H9 (cell line): ENCODE results near the gene ACSF3. TPM values are rescaled to one million over a fixed set of nuclear protein-coding genes. Genes with fewer than 3 reads are reported as not detected.

Experiments
- DNase-seq: peaks from one replicate; pipeline ENCODE4 v3.0.0-alpha.2; 2017
- H2AFZ ChIP-seq: one replicate; pipeline ENCODE4 v1.6.1; 2013; ENCODE audit warnings: mild to moderate bottlenecking, low read length, control low read depth, moderate library complexity
- H2AK5ac ChIP-seq: 2 replicates; pipeline ENCODE4 v1.6.1; 2013; ENCODE audit warnings: low read length, control low read depth, mixed read lengths; ENCODE audit not compliant: insufficient read length
- H2BK120ac ChIP-seq: one replicate; pipeline ENCODE4 v1.6.1; 2013; ENCODE audit warnings: low read depth, mild to moderate bottlenecking, low read length, control low read depth, inconsistent platforms; ENCODE audit not compliant: poor library complexity, severe bottlenecking
- H2BK12ac ChIP-seq: 2 replicates; pipeline ENCODE4 v1.6.1; 2013; ENCODE audit warnings: low read length, control low read depth, mixed read lengths, low read depth; ENCODE audit not compliant: insufficient read length
- H2BK15ac ChIP-seq: 2 replicates; pipeline ENCODE4 v1.6.1; 2013; ENCODE audit warnings: low read depth, low read length, control low read depth
- H2BK20ac ChIP-seq: one replicate; pipeline ENCODE4 v1.6.1; 2013; ENCODE audit warnings: low read depth, mild to moderate bottlenecking, low read length, control low read depth, inconsistent platforms; ENCODE audit not compliant: poor library complexity, severe bottlenecking
- H2BK5ac ChIP-seq: 2 replicates; pipeline ENCODE4 v1.6.1; 2013; ENCODE audit warnings: low read length, control low read depth, mixed read lengths; ENCODE audit not compliant: insufficient read length
- H3K14ac ChIP-seq: 2 replicates; pipeline ENCODE4 v1.6.1; 2013; ENCODE audit warnings: low read length, control low read depth; ENCODE audit not compliant: insufficient read depth
- H3K18ac ChIP-seq: 2 replicates; pipeline ENCODE4 v1.6.1; 2013; ENCODE audit warnings: low read depth, mild to moderate bottlenecking, mixed read lengths, low read length, control low read depth; ENCODE audit not compliant: insufficient read length
- H3K23ac ChIP-seq: 2 replicates; pipeline ENCODE4 v1.6.1; 2013; ENCODE audit warnings: low read length, control low read depth, mixed read lengths, low read depth; ENCODE audit not compliant: insufficient read length
- H3K23me2 ChIP-seq: 2 replicates; pipeline ENCODE4 v1.6.1; 2013; ENCODE audit warnings: low read depth, mild to moderate bottlenecking, mixed read lengths, low read length, control low read depth; ENCODE audit not compliant: insufficient read length, poor library complexity, severe bottlenecking
- H3K27ac ChIP-seq: 2 replicates; pipeline ENCODE4 v1.5.1; 2013; ENCODE audit warnings: low read length, control low read depth, mixed read lengths, low read depth; ENCODE audit not compliant: insufficient read length
- H3K27me3 ChIP-seq: 2 replicates; pipeline ENCODE4 v1.6.1; 2013; ENCODE audit warnings: low read length, control low read depth, inconsistent platforms; ENCODE audit not compliant: insufficient read depth
- H3K4ac ChIP-seq: 2 replicates; pipeline ENCODE4 v1.6.1; 2013; ENCODE audit warnings: low read depth, mild to moderate bottlenecking, control low read depth, inconsistent platforms, low read length, moderate library complexity
- H3K4me1 ChIP-seq: 2 replicates; pipeline ENCODE4 v1.6.1; 2013; ENCODE audit warnings: low read length, control low read depth, inconsistent platforms; ENCODE audit not compliant: insufficient read depth
- H3K4me2 ChIP-seq: 2 replicates; pipeline ENCODE4 v1.6.1; 2013; ENCODE audit warnings: low read length, control low read depth, mixed read lengths; ENCODE audit not compliant: insufficient read length, insufficient read depth
- H3K56ac ChIP-seq: 2 replicates; pipeline ENCODE4 v1.6.1; 2013; ENCODE audit warnings: low read depth, mild to moderate bottlenecking, mixed read lengths, low read length, control low read depth; ENCODE audit not compliant: insufficient read length
- H3K79me1 ChIP-seq: 2 replicates; pipeline ENCODE4 v1.6.1; 2013; ENCODE audit warnings: low read depth, mild to moderate bottlenecking, moderate library complexity, low read length, control low read depth, inconsistent platforms; ENCODE audit not compliant: insufficient read depth, poor library complexity, severe bottlenecking
- H3K79me2 ChIP-seq: 2 replicates; pipeline ENCODE4 v1.6.1; 2013; ENCODE audit warnings: low read length, control low read depth, inconsistent platforms; ENCODE audit not compliant: insufficient read depth
- H3K9ac ChIP-seq: 2 replicates; pipeline ENCODE4 v1.6.1; 2013; ENCODE audit warnings: low read length, control low read depth, mixed read lengths; ENCODE audit not compliant: insufficient read length; ENCODE audit errors: extremely low read depth
- H3K9me3 ChIP-seq: one replicate; pipeline ENCODE4 v1.6.1; 2013; ENCODE audit warnings: low read depth, low read length, inconsistent platforms; ENCODE audit not compliant: control insufficient read depth
- H3T11ph ChIP-seq: one replicate; pipeline ENCODE4 v1.6.1; 2013; ENCODE audit warnings: mild to moderate bottlenecking, low read length, control low read depth, inconsistent platforms
- H4K20me1 ChIP-seq: one replicate; pipeline ENCODE4 v1.6.1; 2013; ENCODE audit not compliant: control insufficient read depth, insufficient read length, insufficient read depth
- H4K5ac ChIP-seq: 2 replicates; pipeline ENCODE4 v1.6.1; 2013; ENCODE audit warnings: low read depth, mild to moderate bottlenecking, mixed read lengths, low read length, control low read depth; ENCODE audit not compliant: insufficient read length
- H4K8ac ChIP-seq: replicated peaks from 2 replicates; pipeline ENCODE4 v1.6.1; 2013; ENCODE audit warnings: low read length, control low read depth, mixed read lengths, low read depth; ENCODE audit not compliant: insufficient read length
- H4K91ac ChIP-seq: 2 replicates; pipeline ENCODE4 v1.6.1; 2013; ENCODE audit warnings: low read depth, mild to moderate bottlenecking, moderate library complexity, mixed read lengths, low read length, control low read depth; ENCODE audit not compliant: insufficient read length
- H3K27ac Mint-ChIP-seq, 3 experiments: 2 replicates in 2 of 3; 3 replicates in 1 of 3; pipeline ENCODE4 v1.8.0; 2020 to 2021; ENCODE audit warnings: mixed read lengths in 3 of 3, mild to moderate bottlenecking in 1 of 3, moderate library complexity in 1 of 3
- H3K27me3 Mint-ChIP-seq: 2 replicates; pipeline ENCODE4 v1.8.0; 2021; ENCODE audit warnings: low read depth, mild to moderate bottlenecking, moderate library complexity, mixed read lengths
- H3K36me3 Mint-ChIP-seq, 3 experiments: 2 replicates in 2 of 3; 3 replicates in 1 of 3; pipeline ENCODE4 v1.8.0; 2020 to 2021; ENCODE audit warnings: low read depth in 3 of 3, mixed read lengths in 3 of 3; ENCODE audit not compliant: insufficient read depth in 1 of 3
- H3K4me1 Mint-ChIP-seq, 2 experiments: 2 replicates each; pipeline ENCODE4 v1.8.0; 2020; ENCODE audit warnings: mixed read lengths in 2 of 2
- H3K4me3 Mint-ChIP-seq, 2 experiments: 2 replicates in 1 of 2; 3 replicates in 1 of 2; pipeline ENCODE4 v1.8.0; 2020 to 2021; ENCODE audit warnings: mild to moderate bottlenecking in 2 of 2, mixed read lengths in 2 of 2, moderate library complexity in 1 of 2
- H3K9me3 Mint-ChIP-seq, 2 experiments: 2 replicates in 1 of 2; 3 replicates in 1 of 2; pipeline ENCODE4 v1.8.0; 2020; ENCODE audit warnings: mild to moderate bottlenecking in 2 of 2, mixed read lengths in 2 of 2, moderate library complexity in 1 of 2
- CTCF ChIP-seq: fragments of 200-600 bp; sonication (generic); conservative IDR thresholded peaks from 3 replicates; pipeline ENCODE4 v1.8.0; 2021; ENCODE audit warnings: antibody characterized with exemption, mild to moderate bottlenecking
- WGBS: extraction: QIAGEN DNeasy Blood & Tissue Kit; methylation state at CpG from one replicate; pipeline ENCODE4 v1.1.7; 2013; ENCODE audit warnings: missing lambda C conversion rate, low lambda C conversion rate, mixed read lengths; ENCODE audit not compliant: insufficient read length; ENCODE audit errors: extremely low coverage; 5-methylcytosine and 5-hydroxymethylcytosine counted together
- total RNA-seq: library from RNA; stranded (reverse); gene quantifications from 2 replicates; pipeline ENCODE4 v1.2.1, GENCODE V29; 2021

ACSF3 gene
- total RNA-seq, 1 experiment from 2014 or later: 31.3 TPM

DNA sequence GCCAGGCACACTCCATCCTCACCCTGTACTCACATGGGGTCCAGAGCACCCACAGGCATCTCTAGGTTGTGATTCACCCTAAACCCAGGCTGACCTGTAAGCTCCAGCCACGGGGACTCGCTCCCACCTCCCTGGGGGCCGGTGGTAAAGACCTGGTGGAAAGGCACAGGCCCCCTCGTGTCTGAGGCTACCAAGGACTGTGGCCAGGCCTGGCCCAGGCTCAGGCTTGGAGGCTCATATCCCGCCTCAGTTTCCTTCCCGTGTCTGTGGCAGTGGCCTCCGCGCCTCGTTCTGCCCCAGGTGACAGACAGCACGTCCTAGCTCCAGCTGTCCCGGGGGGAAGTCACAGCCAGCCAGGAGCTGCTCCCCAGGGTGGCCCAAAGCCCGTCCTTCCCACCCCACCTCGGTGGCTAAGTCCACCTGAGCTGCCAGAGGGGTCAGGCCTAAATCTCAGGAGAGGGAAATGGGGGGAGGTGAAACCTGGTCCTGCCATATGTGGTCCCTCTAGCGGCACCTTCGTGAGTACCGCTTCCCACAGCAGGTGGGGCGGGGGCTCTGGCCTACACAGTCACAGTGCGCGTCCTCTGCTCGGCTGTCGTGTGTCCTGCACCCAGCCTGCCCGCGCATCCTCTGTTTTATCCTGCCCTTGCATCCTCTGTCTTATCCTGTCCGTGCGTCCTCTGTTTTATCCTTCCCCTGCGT, 90.5 kb downstream of the ACSF3 start:
- DNase-seq: no peak

More for the DNA sequence above, 90.5 kb downstream of the ACSF3 start:
- no peak overlapping the region for H3K4ac ChIP-seq
- no peaks in the 10 kb centered on the region for H3K79me2 ChIP-seq
- H3K4me1 Mint-ChIP-seq: no peaks in the 10 kb centered on the region
- H3K23ac ChIP-seq: no peak overlapping the region
- no peaks in the 10 kb centered on the region for H3K27me3 ChIP-seq
- H3K23me2 ChIP-seq: no peaks in the 10 kb centered on the region
- H4K5ac ChIP-seq: no peak overlapping the region
- H3T11ph ChIP-seq: no peak overlapping the region
- H2BK120ac ChIP-seq: no peak overlapping the region
- H4K20me1 ChIP-seq: no peaks in the 10 kb centered on the region
- no peak overlapping the region for H3K27ac Mint-ChIP-seq
- H2AK5ac ChIP-seq: no peak overlapping the region
- H3K27ac ChIP-seq: no peak overlapping the region
- H2BK15ac ChIP-seq: no peak overlapping the region
- no peak overlapping the region; the same call in 1 of the 2 replicates for H3K14ac ChIP-seq
- no peak overlapping the region for H3K9ac ChIP-seq
- no peak overlapping the region for H3K56ac ChIP-seq
- no CpG with 5 or more reads among the region's 26 CpGs for WGBS
- no peak overlapping the region for H2BK20ac ChIP-seq
- TF ChIP-seq CTCF: no peak
- H2BK5ac ChIP-seq: no peak overlapping the region
- no peak overlapping the region for H2BK12ac ChIP-seq
- no peak overlapping the region for H4K91ac ChIP-seq
- no peaks in the 10 kb centered on the region for H3K9me3 ChIP-seq
- peaks cover 17% of the 10 kb centered on the region for H3K27me3 Mint-ChIP-seq
- no peaks in the 10 kb centered on the region for H3K79me1 ChIP-seq
- H3K18ac ChIP-seq: no peak overlapping the region
- H3K9me3 Mint-ChIP-seq: no peaks in the 10 kb centered on the region; a peak in 1 of 5 replicates
- H3K4me3 Mint-ChIP-seq: no peak overlapping the region
- no peak overlapping the region for H3K4me2 ChIP-seq
- no peak overlapping the region for H2AFZ ChIP-seq
- no peaks in the 10 kb centered on the region for H3K36me3 Mint-ChIP-seq
- no peaks in the 10 kb centered on the region for H3K4me1 ChIP-seq
- no peak overlapping the region for H4K8ac ChIP-seq
